Natural killer cell (primary cell): ENCODE data around the gene RNU5D-1. TPM values are rescaled to one million over a fixed set of nuclear protein-coding genes. Genes with fewer than 3 reads are reported as not detected.

Source experiments
- ATAC-seq, 3 donors: fragments of 150-1000 bp in 2 of 3; fragments of 200-7000 bp in 1 of 3; cut with Tn5 transposase; 1 replicate in 1 of 3; 2 replicates in 2 of 3; pipeline ENCODE4 v1.10.0; 2021; ENCODE audit warnings: mild to moderate bottlenecking in 2 of 3, moderate library complexity in 2 of 3
- DNase-seq, 2 donors: peaks; one replicate each; pipeline versions ENCODE4 v3.0.0 to v3.0.0-alpha.2; 2013 to 2021; ENCODE audit warnings: mixed read lengths in 1 of 2
- H3K27ac ChIP-seq: one replicate; pipeline ENCODE4 v1.5.1; 2013; ENCODE audit warnings: mild to moderate bottlenecking, low read length
- H3K27me3 ChIP-seq: one replicate; pipeline ENCODE4 v1.6.1; 2013; ENCODE audit warnings: low read length; ENCODE audit not compliant: control insufficient read depth, insufficient read depth
- H3K36me3 ChIP-seq: one replicate; pipeline ENCODE4 v1.6.1; 2013; ENCODE audit warnings: low read length; ENCODE audit not compliant: control insufficient read depth, insufficient read depth
- H3K4me1 ChIP-seq: one replicate; pipeline ENCODE4 v1.6.1; 2013; ENCODE audit warnings: low read length; ENCODE audit not compliant: control insufficient read depth, insufficient read depth
- H3K4me3 ChIP-seq: one replicate; pipeline ENCODE4 v1.5.1; 2013; ENCODE audit warnings: low read length
- H3K9me3 ChIP-seq: one replicate; pipeline ENCODE4 v1.6.1; 2013; ENCODE audit warnings: low read length; ENCODE audit not compliant: control insufficient read depth, insufficient read depth
- H3K27ac Mint-ChIP-seq, 2 donors: one replicate each; pipeline ENCODE4 v1.8.0; 2022; ENCODE audit warnings: mild to moderate bottlenecking in 2 of 2, mixed read lengths in 2 of 2, moderate library complexity in 1 of 2
- H3K27me3 Mint-ChIP-seq, 2 donors: one replicate each; pipeline ENCODE4 v1.8.0; 2022; ENCODE audit warnings: low read depth in 2 of 2, mixed read lengths in 2 of 2
- H3K36me3 Mint-ChIP-seq: one replicate; pipeline ENCODE4 v1.8.0; 2022; ENCODE audit warnings: mixed read lengths
- H3K4me1 Mint-ChIP-seq, 2 donors: one replicate each; pipeline ENCODE4 v1.8.0; 2022; ENCODE audit warnings: mixed read lengths in 2 of 2
- H3K4me3 Mint-ChIP-seq: one replicate; pipeline ENCODE4 v1.8.0; 2022; ENCODE audit warnings: mild to moderate bottlenecking, moderate library complexity, mixed read lengths
- H3K9me3 Mint-ChIP-seq, 2 donors: one replicate each; pipeline ENCODE4 v1.8.0; 2022; ENCODE audit warnings: mixed read lengths in 2 of 2
- WGBS: methylation state at CpG from one replicate; pipeline ENCODE4 v1.1.7; 2013; ENCODE audit warnings: missing lambda C conversion rate; ENCODE audit not compliant: insufficient coverage; 5-methylcytosine and 5-hydroxymethylcytosine counted together
- intact Hi-C: fragments of 100-400 bp; cut with micrococcal nuclease; formaldehyde crosslinking; loops from one replicate; pipeline ENCODE4 v1.14.2; 2022
- total RNA-seq, 4 donors: library from RNA; stranded (reverse); fragments of 120-200 nt in 1 of 4; gene quantifications; one replicate each; pipeline versions ENCODE4 v1.2.3 to v1.2.4, GENCODE V29; 2013 to 2022
- TF ChIP-seq, protein P1 (sequence below): fragments of 200-600 bp; IDR thresholded peaks from one replicate; pipeline ENCODE4 v1.8.0; 2022; ENCODE audit warnings: antibody characterized with exemption

RNU5D-1 gene
- total RNA-seq, 3 donors from 2014 or later (not counting 1 experiment from before 2014, with no cell fraction given) = not detected

DNA sequence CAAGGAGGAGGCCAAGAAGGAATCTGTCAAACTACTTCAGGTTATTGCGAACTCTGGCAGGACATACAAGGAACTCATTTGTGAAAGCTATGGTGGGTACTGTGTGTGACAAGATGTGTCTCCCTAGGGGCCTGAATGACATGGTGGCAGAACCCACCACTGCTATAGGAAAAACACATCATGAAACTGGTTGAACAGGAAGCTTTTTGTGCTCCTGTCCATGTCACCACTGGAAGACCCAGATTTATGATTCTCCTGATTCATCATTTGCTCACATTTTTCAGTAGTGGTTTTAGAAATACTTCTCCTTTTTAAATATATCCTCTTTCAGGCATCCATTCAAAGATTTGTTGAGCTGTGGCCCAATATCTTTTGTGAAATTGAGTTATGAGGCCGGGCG lies 32.8 kb downstream of the RNU5D-1 start:
- H3K27ac ChIP-seq = peak overlapping the region; percentile 72
- H3K9me3 Mint-ChIP-seq = no peaks in the 10 kb centered on the region
- DNase-seq = no peak
- TF ChIP-seq, protein P1, sequence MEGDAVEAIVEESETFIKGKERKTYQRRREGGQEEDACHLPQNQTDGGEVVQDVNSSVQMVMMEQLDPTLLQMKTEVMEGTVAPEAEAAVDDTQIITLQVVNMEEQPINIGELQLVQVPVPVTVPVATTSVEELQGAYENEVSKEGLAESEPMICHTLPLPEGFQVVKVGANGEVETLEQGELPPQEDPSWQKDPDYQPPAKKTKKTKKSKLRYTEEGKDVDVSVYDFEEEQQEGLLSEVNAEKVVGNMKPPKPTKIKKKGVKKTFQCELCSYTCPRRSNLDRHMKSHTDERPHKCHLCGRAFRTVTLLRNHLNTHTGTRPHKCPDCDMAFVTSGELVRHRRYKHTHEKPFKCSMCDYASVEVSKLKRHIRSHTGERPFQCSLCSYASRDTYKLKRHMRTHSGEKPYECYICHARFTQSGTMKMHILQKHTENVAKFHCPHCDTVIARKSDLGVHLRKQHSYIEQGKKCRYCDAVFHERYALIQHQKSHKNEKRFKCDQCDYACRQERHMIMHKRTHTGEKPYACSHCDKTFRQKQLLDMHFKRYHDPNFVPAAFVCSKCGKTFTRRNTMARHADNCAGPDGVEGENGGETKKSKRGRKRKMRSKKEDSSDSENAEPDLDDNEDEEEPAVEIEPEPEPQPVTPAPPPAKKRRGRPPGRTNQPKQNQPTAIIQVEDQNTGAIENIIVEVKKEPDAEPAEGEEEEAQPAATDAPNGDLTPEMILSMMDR = no peak
- no peaks in the 10 kb centered on the region for H3K36me3 ChIP-seq
- peaks cover 31% of the 10 kb centered on the region for H3K4me1 ChIP-seq
- no peak overlapping the region for H3K4me3 Mint-ChIP-seq
- intact Hi-C loops = no loop called here
- peaks cover 26 to 29% of the 10 kb centered on the region in 2 donors for H3K4me1 Mint-ChIP-seq
- H3K27me3 Mint-ChIP-seq = no peaks in the 10 kb centered on the region
- no peaks in the 10 kb centered on the region for H3K27me3 ChIP-seq
- 49% methylated on average over 3 of the region's 3 CpGs for WGBS
- no peaks in the 10 kb centered on the region for H3K9me3 ChIP-seq
- no peaks in the 10 kb centered on the region for H3K36me3 Mint-ChIP-seq
- H3K27ac Mint-ChIP-seq = peak overlapping the region; percentile 91 to 96
- no peak overlapping the region for H3K4me3 ChIP-seq
- ATAC-seq = no peak

GRCh38 chr1:44696789-44697345 lies 34.1 kb downstream of the RNU5D-1 start:
- WGBS = 23% methylated on average over 7 of the region's 7 CpGs
- peak; percentile 43 to 63 for DNase-seq
- Mint-ChIP-seq H3K4me3 (peak overlapping the region; percentile 74), H3K9me3 (no peaks in the 10 kb centered on the region), H3K27me3 (no peaks in the 10 kb centered on the region), H3K4me1 (peaks cover 26 to 29% of the 10 kb centered on the region in 2 donors), H3K36me3 (no peaks in the 10 kb centered on the region), H3K27ac (peak overlapping the region; percentile 91 to 96)
- H3K4me1 ChIP-seq = peaks cover 31% of the 10 kb centered on the region
- H3K9me3 ChIP-seq = no peaks in the 10 kb centered on the region
- no peak overlapping the region for H3K4me3 ChIP-seq
- intact Hi-C loops = no loop called here
- H3K27ac ChIP-seq = peak overlapping the region; percentile 72
- no peaks in the 10 kb centered on the region for H3K27me3 ChIP-seq
- TF ChIP-seq, protein P1 = no peak
- no peaks in the 10 kb centered on the region for H3K36me3 ChIP-seq
- ATAC-seq = peak; percentile 89 to 98 (median 95)

- H3K27ac ChIP-seq = peak overlapping the region; percentile 72
- Mint-ChIP-seq H3K4me3 (peak overlapping the region; percentile 28), H3K36me3 (no peaks in the 10 kb centered on the region), H3K4me1 (peaks cover 26 to 29% of the 10 kb centered on the region in 2 donors), H3K27me3 (no peaks in the 10 kb centered on the region), H3K27ac (peak overlapping the region; percentile 91 to 96), H3K9me3 (no peaks in the 10 kb centered on the region)
- TF ChIP-seq, protein P1 = no peak
- 87% methylated on average over 2 of the region's 3 CpGs for WGBS
- H3K9me3 ChIP-seq = no peaks in the 10 kb centered on the region
- H3K36me3 ChIP-seq = no peaks in the 10 kb centered on the region
- intact Hi-C loops = no loop called here
- ATAC-seq (no peak), DNase-seq (no peak)
- peaks cover 31% of the 10 kb centered on the region for H3K4me1 ChIP-seq
- H3K27me3 ChIP-seq = no peaks in the 10 kb centered on the region
- H3K4me3 ChIP-seq = no peak overlapping the region
These were observed 34.9 kb downstream of the RNU5D-1 start for GRCh38 chr1:44696101-44696500.

- Histone ChIP-seq H3K27me3 (no peaks in the 10 kb centered on the region), H3K4me3 (no peak overlapping the region), H3K4me1 (peaks cover 31% of the 10 kb centered on the region), H3K9me3 (no peaks in the 10 kb centered on the region), H3K36me3 (no peaks in the 10 kb centered on the region), H3K27ac (no peak overlapping the region)
- no peak overlapping the region for H3K4me3 Mint-ChIP-seq
- no peaks in the 10 kb centered on the region for H3K27me3 Mint-ChIP-seq
- WGBS = 98% methylated on average over 4 of the region's 4 CpGs
- DNase-seq (no peak), ATAC-seq (no peak)
- TF ChIP-seq, protein P1 = no peak
- peaks cover 26 to 29% of the 10 kb centered on the region in 2 donors for H3K4me1 Mint-ChIP-seq
- no peaks in the 10 kb centered on the region for H3K36me3 Mint-ChIP-seq
- no peaks in the 10 kb centered on the region for H3K9me3 Mint-ChIP-seq
- peak overlapping the region; percentile 91 to 96 for H3K27ac Mint-ChIP-seq
- intact Hi-C loops = no loop called here
These were observed 35.3 kb downstream of the RNU5D-1 start for GRCh38 chr1:44695671-44696070.
